ENCODE results near the gene CBX2.

CBX2 gene

GRCh38 chr17:79789943-79790804, 12.2 kb downstream of the CBX2 start:
- no peak for DNase-seq

- no peak for DNase-seq
These were observed 13.1 kb downstream of the CBX2 start for GRCh38 chr17:79790805-79791734.

- DNase-seq, result no peak
These were observed 13.8 kb downstream of the CBX2 start for GRCh38 chr17:79791735-79792161.

GRCh38 chr17:79792341-79792871, 14.5 kb downstream of the CBX2 start:
- DNase-seq, result no peak

DNA sequence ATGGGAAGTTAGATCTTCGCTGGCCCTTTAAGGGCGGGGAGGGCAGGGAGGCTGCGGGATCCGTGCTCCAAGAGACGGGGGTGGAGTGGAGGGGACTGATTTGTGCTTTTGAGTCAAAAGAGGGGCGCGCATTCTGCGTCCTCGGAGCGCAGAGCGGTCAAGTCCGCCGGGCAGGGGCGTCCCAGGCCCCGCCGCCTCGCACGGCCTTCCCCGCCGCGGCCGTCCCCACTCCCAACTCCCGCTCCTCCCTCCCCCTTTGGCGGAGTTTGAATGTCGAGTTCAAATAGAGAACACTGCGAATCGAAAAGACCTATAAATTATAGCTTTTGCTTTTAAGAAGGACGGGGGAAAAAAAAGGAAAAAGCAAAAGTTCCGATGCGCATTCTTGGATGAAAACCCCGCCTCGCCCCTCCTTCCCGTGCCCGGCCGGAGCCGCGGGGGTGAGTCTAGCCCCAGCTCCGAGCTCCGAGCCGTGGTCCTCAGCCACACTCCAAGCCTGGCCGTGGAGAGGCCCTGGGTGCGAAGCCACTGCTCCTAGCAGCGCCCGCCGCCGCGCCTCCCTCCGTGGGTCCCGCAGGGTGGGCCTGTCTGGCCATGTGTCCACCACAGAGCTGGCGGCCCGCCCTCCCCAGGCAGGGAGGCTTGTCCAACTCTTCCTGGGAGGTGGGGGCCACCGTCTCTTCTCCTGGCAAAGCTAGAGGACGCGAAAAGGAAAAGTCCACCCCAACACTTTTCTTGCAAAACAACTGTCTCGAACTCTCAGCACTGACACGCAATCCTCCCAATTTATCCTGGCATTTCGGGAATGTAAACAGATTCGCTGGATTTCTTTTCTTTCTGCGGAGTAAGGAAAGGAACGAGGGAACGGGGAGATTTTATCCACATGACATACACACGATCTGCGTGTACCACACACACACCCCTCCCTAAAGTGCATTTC, 15.3 kb downstream of the CBX2 start:
- DNase-seq, result no peak

DNA sequence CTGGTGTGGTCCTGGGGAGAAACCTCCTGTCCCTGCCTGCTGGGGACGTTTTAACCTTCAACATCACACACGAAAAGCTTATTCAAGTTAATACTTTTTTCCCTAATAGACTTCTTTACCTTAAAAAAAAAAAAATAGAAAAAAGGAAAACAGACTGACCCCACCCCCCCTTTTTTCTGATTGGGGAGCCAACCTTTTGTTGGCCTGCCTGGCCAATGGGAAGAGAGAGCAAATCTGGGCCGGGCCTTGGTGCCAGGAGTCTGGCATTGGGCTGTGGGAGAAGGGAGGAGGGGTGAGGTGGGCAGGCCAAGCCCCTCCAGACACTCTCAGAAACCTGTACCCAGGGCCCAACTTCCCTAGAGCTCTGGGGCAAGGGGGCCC, 16.0 kb downstream of the CBX2 start:
- DNase-seq, result no peak

GRCh38 chr17:79794659-79795511, 16.9 kb downstream of the CBX2 start:
- DNase-seq, result no peak

- DNase-seq, result no peak
These were observed 18.0 kb downstream of the CBX2 start for GRCh38 chr17:79795795-79796443.

GRCh38 chr17:79796444-79796762, 18.5 kb downstream of the CBX2 start:
- no peak for DNase-seq

GRCh38 chr17:79796763-79797491, 19.0 kb downstream of the CBX2 start, which contains the start of gene CBX8:
CBX8 (minus strand) TSS chr17:79797077; CDS start chr17:79796998, 79 bp downstream.
- peak; percentile 98 for DNase-seq

GRCh38 chr17:79797492-79798298, 19.7 kb downstream of the CBX2 start:
- no peak for DNase-seq

- DNase-seq, result no peak
These were observed 20.6 kb downstream of the CBX2 start for GRCh38 chr17:79798299-79799173.

- DNase-seq, result no peak
These were observed 21.2 kb downstream of the CBX2 start for GRCh38 chr17:79799174-79799537.

DNA sequence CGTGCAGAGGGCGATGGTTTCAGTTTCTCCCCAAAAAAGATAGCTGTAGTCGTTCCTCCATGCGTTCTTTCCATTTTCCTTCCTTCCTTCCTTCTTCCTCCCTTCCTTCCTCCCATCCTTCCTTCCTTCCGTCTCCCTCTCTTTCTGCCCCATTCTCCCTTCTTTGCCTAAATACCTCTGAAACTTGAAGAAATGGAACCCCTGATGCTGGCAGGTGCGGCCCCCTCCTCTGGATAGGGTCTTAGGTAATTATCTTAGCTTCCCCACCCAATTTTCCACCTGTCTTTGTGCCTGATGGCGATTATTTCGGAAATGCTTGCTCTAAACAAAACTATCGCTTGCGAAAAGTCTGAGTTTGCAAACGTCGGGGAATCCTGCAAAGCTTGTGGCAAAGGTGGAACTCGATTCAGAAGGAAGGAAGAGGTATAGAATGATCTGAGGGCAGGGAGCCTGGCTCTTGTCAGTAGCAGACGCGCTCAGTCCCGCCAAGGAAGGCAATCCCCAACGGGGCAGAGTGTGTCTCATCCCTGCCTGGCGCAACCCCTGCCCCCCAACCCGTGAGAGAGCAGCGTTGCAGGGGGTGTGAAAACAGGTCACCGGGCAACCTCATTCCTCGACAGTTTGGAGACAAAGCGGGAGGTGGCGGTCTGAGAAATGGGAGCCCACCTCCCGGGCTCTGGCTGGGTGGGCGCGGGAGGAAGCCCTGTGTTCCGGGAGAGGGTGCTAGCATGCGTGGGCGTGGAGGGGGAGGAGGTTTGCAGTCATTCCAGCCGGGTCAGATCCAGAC, 21.8 kb downstream of the CBX2 start:
- DNase-seq, result no peak

GRCh38 chr17:79800325-79801155, 22.6 kb downstream of the CBX2 start:
- DNase-seq, result peak; percentile 31

Measured in NCI-H2029 (cell line).